NT2/D1 (cell line): ENCODE results near the gene DPM3.
"Not testable (repeated sequence)": the region's sequence is repeated elsewhere in the genome, so short reads cannot be mapped to it uniquely, and the experiment has no call there.

ENCODE experiments used
- DNase-seq: peaks from one replicate; pipeline ENCODE4 v3.0.0-alpha.2; 2011; ENCODE audit warnings: low read depth, low spot score
- H3K27me3 ChIP-seq: 2 replicates; pipeline ENCODE4 v1.6.0; 2011; ENCODE audit warnings: mild to moderate bottlenecking; ENCODE audit not compliant: insufficient read length, insufficient read depth
- H3K36me3 ChIP-seq: 2 replicates; pipeline ENCODE4 v1.6.1; 2011; ENCODE audit warnings: mild to moderate bottlenecking, low read length, mixed read lengths; ENCODE audit not compliant: insufficient read depth, insufficient read length
- H3K4me1 ChIP-seq: 2 replicates; pipeline ENCODE4 v1.5.1; 2011; ENCODE audit not compliant: insufficient read depth, insufficient read length
- H3K4me3 ChIP-seq: 2 replicates; pipeline ENCODE4 v1.5.1; 2011; ENCODE audit warnings: low read depth; ENCODE audit not compliant: insufficient read length
- H3K9ac ChIP-seq: 2 replicates; pipeline ENCODE4 v1.6.0; 2011; ENCODE audit warnings: low read depth; ENCODE audit not compliant: insufficient read length
- H3K9me3 ChIP-seq: 2 replicates; pipeline ENCODE4 v1.5.1; 2011; ENCODE audit warnings: mild to moderate bottlenecking, low read length; ENCODE audit not compliant: insufficient read depth
- SUZ12 ChIP-seq: IDR thresholded peaks from 2 replicates; pipeline ENCODE4 v1.6.1; 2011; ENCODE audit not compliant: insufficient read length, insufficient read depth; ENCODE audit errors: extremely low read depth
- YY1 ChIP-seq: IDR thresholded peaks from 2 replicates; pipeline ENCODE4 v1.6.1; 2011; ENCODE audit not compliant: insufficient read length, insufficient read depth
- ZNF274 ChIP-seq: IDR thresholded peaks from 2 replicates; pipeline ENCODE4 v1.6.1; 2011; ENCODE audit warnings: mild to moderate bottlenecking, low read depth, low read length

DPM3 gene

DNA sequence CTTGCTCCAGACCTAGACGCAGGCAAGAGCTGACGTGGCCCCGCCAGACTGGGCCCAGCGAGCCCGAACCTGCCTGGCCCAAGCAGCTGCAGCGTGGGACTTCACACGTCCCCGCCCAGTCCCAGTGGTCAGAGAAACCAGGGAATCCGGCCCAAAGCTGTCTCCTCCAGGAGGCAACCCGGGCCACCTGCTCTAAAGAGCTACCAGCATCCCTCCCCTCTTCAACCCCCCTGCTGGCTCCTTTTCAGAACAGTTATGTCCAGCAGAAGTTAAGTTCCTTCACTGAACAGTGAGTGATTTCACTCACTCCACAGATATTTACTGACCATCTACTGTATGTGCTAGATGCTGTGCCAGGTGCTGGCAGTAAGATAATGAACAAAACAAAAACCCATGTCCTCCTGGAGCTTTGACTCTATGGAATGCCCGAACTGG is 14.8 kb downstream of the DPM3 start:
- no peak overlapping the region for H3K9ac ChIP-seq
- H3K27me3 ChIP-seq: peaks cover 85% of the 10 kb centered on the region
- no peak for DNase-seq

DNA sequence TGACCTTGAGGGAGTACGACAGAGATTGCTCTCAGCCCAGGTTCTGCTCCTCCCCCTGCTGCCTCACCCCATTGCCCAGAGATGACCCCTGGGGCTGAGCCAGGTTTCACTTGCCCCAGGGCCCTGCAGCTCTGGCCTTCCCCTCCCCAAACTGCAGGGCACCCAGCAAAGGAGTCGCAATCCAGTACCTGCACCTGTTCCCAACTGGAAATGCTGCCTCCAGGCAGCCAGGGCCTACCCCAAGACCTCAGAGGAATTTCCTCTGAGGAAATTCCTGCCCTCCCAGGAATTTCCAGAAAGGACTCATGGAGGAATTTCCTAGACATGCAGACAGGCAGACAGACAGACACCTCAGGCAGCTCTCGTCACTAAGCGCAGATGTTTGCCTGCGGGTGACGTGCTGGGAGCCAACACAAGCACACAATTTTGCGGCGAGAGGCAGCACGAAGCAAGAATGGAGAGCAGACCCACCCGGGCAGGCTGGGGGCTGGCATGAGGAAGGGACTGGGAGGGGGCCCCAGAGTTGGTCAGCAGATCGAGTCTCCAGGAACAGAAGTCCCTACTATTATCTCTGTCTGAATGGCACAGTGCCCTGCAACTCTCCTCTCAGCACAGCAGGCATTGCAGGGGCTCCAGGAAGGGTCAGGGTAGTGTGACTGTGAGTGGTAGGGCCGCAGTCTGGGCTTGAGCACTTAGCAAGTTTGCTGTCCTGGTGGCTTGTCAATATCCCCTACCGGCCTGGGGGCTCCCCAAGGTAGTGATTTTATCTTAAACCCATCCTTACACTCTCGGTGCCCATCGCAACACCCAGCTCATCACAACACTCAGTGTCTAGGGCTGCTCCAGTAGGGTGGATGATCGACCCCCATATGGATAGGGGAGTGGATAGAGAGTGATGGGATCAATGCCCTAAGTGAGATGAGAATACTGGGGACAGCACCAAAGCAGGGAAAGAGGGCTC is 15.5 kb downstream of the DPM3 start:
- Histone ChIP-seq H3K9me3 (no peaks in the 10 kb centered on the region), H3K27me3 (peaks cover 91% of the 10 kb centered on the region), H3K9ac (no peak overlapping the region), H3K36me3 (no peaks in the 10 kb centered on the region), H3K4me3 (no peak overlapping the region), H3K4me1 (peaks cover 40% of the 10 kb centered on the region)
- DNase-seq: no peak
- TF ChIP-seq YY1 (no peak), SUZ12 (no peak), ZNF274 (no peak)

More for the DNA sequence above, 14.8 kb downstream of the DPM3 start:
- H3K4me1 ChIP-seq: peaks cover 43% of the 10 kb centered on the region
- no peaks in the 10 kb centered on the region for H3K36me3 ChIP-seq
- H3K9me3 ChIP-seq: no peaks in the 10 kb centered on the region
- no peak for TF ChIP-seq ZNF274
- TF ChIP-seq SUZ12: no peak
- no peak for TF ChIP-seq YY1
- peak overlapping the region; percentile 73 for H3K4me3 ChIP-seq

DNA sequence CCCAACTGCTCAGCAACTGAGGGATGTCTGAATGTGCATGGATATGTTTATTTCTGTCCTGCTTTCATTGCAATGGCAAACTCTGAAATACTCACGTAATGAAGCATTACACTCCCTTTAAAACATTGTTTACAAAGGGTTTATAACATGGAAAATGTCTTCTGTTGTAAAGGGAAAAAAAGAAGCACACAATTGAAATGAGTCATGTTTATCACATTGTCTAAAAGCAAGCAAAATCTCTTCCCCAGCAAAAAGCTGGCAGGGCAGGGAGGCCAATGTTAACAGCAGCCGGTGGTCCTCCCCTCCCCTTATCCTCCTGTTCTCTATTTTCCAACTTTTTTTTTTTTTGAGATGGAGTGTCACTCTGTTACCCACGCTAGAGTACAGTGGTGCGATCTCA is 16.5 kb downstream of the DPM3 start:
- Histone ChIP-seq H3K4me3 (no peak overlapping the region), H3K9ac (no peak overlapping the region), H3K9me3 (no peaks in the 10 kb centered on the region), H3K36me3 (no peaks in the 10 kb centered on the region), H3K4me1 (peaks cover 31% of the 10 kb centered on the region), H3K27me3 (peaks cover 83% of the 10 kb centered on the region)
- TF ChIP-seq SUZ12 (no peak), ZNF274 (no peak), YY1 (no peak)
- no peak for DNase-seq

DNA sequence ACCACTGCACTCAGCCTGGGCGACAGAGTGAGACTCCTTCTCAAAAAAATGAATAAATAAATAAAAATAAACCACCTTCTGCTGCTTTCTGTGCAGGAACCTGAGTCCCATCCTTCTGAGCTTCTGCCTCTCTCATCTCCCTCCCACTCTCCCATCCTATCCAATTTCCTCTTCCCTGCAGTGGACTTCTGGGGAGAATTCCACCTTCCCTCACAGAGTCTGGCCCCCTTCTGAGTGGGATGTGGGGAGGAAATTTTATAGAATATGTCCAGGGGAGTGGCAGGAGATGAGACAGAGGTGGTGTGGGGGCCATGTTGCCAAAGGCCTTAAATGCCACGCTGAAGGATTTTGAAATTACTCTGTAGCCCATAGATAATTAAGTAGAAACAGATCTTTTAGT is 18.0 kb downstream of the DPM3 start:
- no peak for DNase-seq

DNA sequence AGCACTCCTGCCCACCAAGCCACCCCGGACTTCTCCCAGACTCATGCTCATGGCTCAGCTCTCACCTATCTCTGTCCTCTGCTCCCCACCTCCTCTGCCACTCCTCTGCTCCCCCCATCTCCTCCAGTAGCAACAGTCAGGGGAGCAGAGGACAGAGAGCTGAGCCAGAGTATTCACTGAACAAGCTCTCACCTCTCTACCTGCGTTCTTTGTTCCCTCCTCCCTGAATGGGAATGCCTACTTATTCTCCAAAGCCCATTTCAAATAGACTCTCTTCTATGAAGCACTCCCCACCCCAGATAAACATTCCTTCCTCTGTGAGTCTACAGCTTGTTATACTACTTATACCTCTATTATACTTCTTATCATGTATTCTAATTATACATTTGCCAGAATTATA is 19.1 kb downstream of the DPM3 start:
- Histone ChIP-seq H3K4me3 (no peak overlapping the region), H3K36me3 (no peaks in the 10 kb centered on the region), H3K9ac (no peak overlapping the region), H3K4me1 (peaks cover 17% of the 10 kb centered on the region), H3K27me3 (peaks cover 59% of the 10 kb centered on the region), H3K9me3 (no peaks in the 10 kb centered on the region)
- DNase-seq: no peak
- TF ChIP-seq YY1 (no peak), SUZ12 (no peak), ZNF274 (no peak)

More for the DNA sequence above, 18.0 kb downstream of the DPM3 start:
- Histone ChIP-seq H3K4me3 (no peak overlapping the region), H3K36me3 (no peaks in the 10 kb centered on the region), H3K4me1 (peaks cover 22% of the 10 kb centered on the region), H3K27me3 (peaks cover 70% of the 10 kb centered on the region), H3K9ac (no peak overlapping the region), H3K9me3 (no peaks in the 10 kb centered on the region)
- TF ChIP-seq SUZ12: no peak
- TF ChIP-seq YY1: no peak
- TF ChIP-seq ZNF274: no peak

DNA sequence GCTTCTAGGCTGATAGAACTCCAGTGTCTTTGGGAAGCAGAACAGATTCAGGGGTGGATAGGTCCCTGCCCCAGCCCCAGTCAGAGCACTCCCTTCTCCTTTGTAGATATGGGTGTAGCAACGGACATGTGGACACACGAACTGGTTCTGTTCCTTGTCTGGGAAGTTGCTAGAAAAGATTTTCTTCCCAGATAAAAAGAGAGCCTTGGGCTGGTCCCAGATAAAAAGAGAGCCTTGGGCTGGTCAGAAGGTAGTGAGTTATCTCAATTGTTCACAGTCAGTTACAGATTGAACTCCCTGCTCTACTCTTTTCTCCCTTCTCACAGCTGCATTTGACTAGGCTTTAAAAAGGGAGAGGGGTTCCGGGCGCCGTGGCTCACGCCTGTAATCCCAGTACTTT is 20.1 kb downstream of the DPM3 start:
- no peak for DNase-seq
- Histone ChIP-seq H3K36me3 (no peaks in the 10 kb centered on the region), H3K4me3 (no peak overlapping the region), H3K9ac (no peak overlapping the region), H3K27me3 (peaks cover 49% of the 10 kb centered on the region), H3K4me1 (peaks cover 7% of the 10 kb centered on the region), H3K9me3 (no peaks in the 10 kb centered on the region)
- no peak for TF ChIP-seq YY1
- TF ChIP-seq ZNF274: no peak
- no peak for TF ChIP-seq SUZ12

DNA sequence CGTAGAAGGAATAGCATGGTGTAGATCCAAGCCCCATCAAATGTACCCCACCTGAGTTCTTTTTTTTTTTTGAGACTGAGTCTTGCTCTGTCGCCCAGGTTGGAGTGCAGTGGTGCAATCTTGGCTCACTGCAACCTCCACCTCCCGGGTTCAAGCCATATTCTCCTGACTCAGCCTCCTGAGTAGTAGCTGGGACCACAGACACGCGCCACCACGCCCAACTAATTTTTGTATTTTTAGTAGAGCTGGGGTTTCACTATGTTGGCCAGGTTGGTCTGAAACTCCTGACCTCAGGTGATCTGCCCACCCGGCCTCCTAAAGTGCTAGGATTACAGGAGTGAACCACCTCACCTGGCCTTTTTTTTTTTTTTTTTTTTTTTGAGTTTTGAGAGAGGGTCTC is 22.2 kb downstream of the DPM3 start:
- not testable (repeated sequence) for H3K9ac ChIP-seq, H3K4me3 ChIP-seq, H3K4me1 ChIP-seq, H3K9me3 ChIP-seq, DNase-seq, H3K36me3 ChIP-seq
- peaks cover 29% of the 10 kb centered on the region for H3K27me3 ChIP-seq
